ENCODE results near the gene ADCK2.
"Not testable (repeated sequence)": the region's sequence is repeated elsewhere in the genome, so short reads cannot be mapped to it uniquely, and the experiment has no call there.

Gene ADCK2

DNA sequence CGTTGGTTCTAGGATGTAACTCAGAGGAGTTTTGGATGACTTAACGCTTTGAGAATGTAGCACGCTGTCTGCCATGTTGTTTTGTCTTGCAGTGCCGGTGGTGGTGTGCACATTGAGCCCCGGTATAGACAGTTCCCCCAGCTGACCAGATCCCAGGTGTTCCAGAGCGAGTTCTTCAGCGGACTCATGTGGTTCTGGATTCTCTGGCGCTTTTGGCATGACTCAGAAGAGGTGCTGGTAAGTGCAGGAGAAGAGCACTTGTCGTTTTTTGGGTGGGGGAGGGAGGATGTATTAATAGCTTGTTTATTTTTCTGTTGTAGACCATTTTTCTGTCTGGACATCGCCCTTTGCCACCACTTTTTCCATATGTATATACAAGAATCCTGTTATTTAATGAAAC, 30.0 kb downstream of the ADCK2 start:
- no peak overlapping the region for H3K27ac ChIP-seq

GRCh38 chr7:140704205-140704604, 31.5 kb downstream of the ADCK2 start:
- TF ChIP-seq, protein P1, sequence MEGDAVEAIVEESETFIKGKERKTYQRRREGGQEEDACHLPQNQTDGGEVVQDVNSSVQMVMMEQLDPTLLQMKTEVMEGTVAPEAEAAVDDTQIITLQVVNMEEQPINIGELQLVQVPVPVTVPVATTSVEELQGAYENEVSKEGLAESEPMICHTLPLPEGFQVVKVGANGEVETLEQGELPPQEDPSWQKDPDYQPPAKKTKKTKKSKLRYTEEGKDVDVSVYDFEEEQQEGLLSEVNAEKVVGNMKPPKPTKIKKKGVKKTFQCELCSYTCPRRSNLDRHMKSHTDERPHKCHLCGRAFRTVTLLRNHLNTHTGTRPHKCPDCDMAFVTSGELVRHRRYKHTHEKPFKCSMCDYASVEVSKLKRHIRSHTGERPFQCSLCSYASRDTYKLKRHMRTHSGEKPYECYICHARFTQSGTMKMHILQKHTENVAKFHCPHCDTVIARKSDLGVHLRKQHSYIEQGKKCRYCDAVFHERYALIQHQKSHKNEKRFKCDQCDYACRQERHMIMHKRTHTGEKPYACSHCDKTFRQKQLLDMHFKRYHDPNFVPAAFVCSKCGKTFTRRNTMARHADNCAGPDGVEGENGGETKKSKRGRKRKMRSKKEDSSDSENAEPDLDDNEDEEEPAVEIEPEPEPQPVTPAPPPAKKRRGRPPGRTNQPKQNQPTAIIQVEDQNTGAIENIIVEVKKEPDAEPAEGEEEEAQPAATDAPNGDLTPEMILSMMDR (conservative IDR thresholded peaks at IDR 0.05): no peak
- no peak for TF ChIP-seq ZFX (IDR thresholded peaks at IDR 0.05)
- no peak overlapping the region for H3K27ac ChIP-seq

More for the DNA sequence above, 30.0 kb downstream of the ADCK2 start:
- TF ChIP-seq, protein P1 (conservative IDR thresholded peaks at IDR 0.05): no peak
- no peak for TF ChIP-seq ZFX (IDR thresholded peaks at IDR 0.05)

DNA sequence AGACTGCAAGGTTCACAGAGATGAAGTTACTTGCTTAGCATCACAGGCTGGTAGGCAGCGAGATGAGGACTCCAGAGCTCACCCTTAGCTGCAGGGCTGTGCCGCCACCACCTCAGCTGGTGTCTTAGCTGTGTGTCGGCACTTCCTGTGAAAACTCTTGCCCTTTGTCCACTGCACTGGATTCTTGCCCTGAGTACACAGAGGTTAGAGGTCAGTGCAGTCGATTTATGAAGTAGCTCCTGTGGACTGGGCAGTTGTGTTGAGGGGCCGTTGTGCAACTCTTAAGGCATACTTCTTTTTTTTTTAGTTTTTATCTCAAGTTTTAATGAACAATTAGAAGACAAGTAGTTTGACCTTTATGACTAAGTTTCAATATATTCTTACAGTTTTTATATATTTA, 34.4 kb downstream of the ADCK2 start:
- TF ChIP-seq ZFX (IDR thresholded peaks at IDR 0.05): no peak
- TF ChIP-seq, protein P1 (conservative IDR thresholded peaks at IDR 0.05): no peak
- no peak overlapping the region for H3K27ac ChIP-seq

GRCh38 chr7:140708764-140709163, 36.0 kb downstream of the ADCK2 start:
- not testable (repeated sequence) for H3K27ac ChIP-seq

DNA sequence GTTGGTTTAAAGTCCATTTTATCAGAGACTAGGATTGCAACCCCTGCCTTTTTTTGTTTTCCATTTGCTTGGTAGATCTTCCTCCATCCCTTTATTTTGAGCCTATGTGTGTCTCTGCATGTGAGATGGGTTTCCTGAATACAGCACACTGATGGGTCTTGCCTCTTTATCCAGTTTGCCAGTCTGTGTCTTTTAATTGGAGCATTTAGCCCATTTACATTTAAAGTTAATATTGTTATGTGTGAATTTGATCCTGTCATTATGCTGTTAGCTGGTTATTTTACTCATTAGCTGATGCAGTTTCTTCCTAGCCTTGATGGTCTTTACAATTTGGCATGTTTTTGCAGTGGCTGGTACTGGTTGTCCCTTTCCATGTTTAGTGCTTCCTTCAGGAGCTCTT, 39.6 kb downstream of the ADCK2 start:
- not testable (repeated sequence) for H3K27ac ChIP-seq

DNA sequence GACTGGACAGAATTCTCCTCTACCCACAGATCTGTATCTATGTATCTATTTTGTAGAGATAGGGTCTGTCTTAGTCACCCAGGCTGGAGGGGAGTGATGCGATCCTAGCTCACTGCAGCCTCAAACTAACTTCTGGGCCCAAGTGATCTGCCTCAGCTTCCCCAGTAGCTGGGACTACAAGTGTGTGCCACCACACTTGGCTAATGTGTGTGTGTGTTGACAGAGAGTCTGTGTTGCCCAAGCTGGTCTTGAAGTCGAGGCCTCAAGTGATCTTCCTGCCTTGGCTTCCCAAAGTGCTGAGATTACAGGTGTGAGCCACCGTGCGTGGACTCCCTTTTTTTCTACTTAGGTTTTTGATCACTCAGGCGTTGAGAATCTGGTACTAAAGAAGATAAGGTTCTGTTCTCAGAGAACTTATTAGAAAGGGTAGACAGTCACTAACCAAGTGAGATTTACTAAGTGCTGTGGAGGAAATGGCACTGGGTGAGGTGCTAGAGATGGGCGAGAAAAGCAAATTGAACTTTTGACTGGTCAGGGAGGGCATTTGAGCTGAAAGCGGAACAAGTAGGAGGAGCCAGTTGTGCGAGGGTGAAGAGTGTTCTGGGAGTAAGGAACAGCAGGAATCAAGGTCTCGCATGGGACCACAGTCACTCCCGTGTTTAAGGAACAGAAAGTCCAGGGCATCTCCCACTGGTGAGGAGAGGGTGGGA, 41.7 kb downstream of the ADCK2 start:
- no peak overlapping the region for H3K27ac ChIP-seq
- TF ChIP-seq ZFX (IDR thresholded peaks at IDR 0.05): no peak
- TF ChIP-seq, protein P1 (conservative IDR thresholded peaks at IDR 0.05): no peak

- no peak overlapping the region for H3K27ac ChIP-seq
- TF ChIP-seq, protein P1 (conservative IDR thresholded peaks at IDR 0.05): no peak
- TF ChIP-seq ZFX (IDR thresholded peaks at IDR 0.05): no peak
Observed at GRCh38 chr7:140719721-140720120, 47.0 kb downstream of the ADCK2 start.

DNA sequence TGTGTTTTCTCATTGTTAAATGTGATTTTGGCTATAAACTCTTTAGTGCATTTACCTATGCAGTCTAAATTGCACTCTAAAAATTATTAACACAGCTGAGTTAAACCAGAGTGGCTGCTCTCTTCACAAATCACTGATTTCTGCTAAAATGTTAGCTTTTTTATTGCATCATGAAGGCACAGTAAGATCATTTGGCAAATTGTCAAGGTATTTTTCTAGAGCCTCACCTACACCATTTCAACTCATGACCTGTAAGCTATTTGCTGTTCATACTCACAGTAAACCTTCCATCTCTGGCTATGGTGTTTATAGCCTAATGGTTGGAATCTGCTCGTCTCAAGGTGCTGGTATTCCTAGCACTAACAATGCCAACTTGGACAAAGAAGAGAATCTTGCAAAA, 49.5 kb downstream of the ADCK2 start:
- no peak overlapping the region for H3K27ac ChIP-seq
- TF ChIP-seq, protein P1 (conservative IDR thresholded peaks at IDR 0.05): no peak
- no peak for TF ChIP-seq ZFX (IDR thresholded peaks at IDR 0.05)

Measured in C4-2B (cell line).